SK-N-MC (cell line): ENCODE data around the gene ZNF19.

Experiments
- EZH2 ChIP-seq: fragments of 200-600 bp; sonication (generic); IDR thresholded peaks from one replicate; pipeline ENCODE4 v1.6.1; 2017; ENCODE audit warnings: antibody characterized with exemption
- POLR2AphosphoS5 ChIP-seq: IDR thresholded peaks from 2 replicates; pipeline ENCODE4 v1.6.1; 2012; ENCODE audit warnings: mild to moderate bottlenecking, low read depth, low read length, borderline replicate concordance

DNA sequence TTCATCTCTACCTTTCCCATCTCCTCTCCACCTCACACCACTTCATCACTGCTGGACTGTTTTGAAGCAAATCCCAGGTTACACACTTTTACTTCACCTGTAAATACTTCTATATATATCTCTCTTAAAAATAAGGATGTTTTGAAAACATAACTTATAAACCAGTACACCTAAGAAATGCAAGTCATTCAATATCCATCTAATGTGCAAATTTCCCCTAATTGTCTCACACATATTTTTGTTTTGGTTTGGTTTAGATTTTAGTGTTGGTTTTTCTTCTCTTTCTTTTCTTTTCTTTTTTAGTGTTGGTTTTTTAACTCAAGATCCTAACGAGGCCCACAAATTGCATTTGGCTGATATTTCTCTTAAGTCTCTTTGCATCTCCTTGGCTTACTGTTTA is 17.9 kb upstream of the ZNF19 start:
- TF ChIP-seq POLR2AphosphoS5: no peak
- TF ChIP-seq EZH2: no peak
